ENCODE results near the gene MTSS2.

The MTSS2 gene

GRCh38 chr16:70729292-70729691 is 43.4 kb upstream of the MTSS2 start:
- DNase-seq: no peak
- H3K4me1 ChIP-seq: peaks cover 0 to 23% (median 18%) of the 10 kb centered on the region in 4 donors
- intact Hi-C loops (cut with DNase I; ENCODE audit: low total_unique reads): no loop called here
- no peak for TF ChIP-seq CTCF (IDR thresholded peaks at IDR 0.05)
- H3K36me3 ChIP-seq: peaks cover 4 to 19% (median 5%) of the 10 kb centered on the region in 3 donors
- H3K27ac ChIP-seq: no peak overlapping the region
- H3K4me3 ChIP-seq: no peak overlapping the region
- H3K9me3 ChIP-seq: no peaks in the 10 kb centered on the region
- H3K27me3 ChIP-seq: no peaks in the 10 kb centered on the region

- intact Hi-C loops (cut with DNase I; ENCODE audit: low total_unique reads): no loop called here
- no peak for TF ChIP-seq CTCF (IDR thresholded peaks at IDR 0.05)
- Histone ChIP-seq H3K4me3 (no peak overlapping the region), H3K9me3 (no peaks in the 10 kb centered on the region), H3K36me3 (peaks cover 4 to 19% (median 5%) of the 10 kb centered on the region in 3 donors), H3K27me3 (no peaks in the 10 kb centered on the region), H3K27ac (no peak overlapping the region), H3K4me1 (peaks cover 0 to 23% (median 18%) of the 10 kb centered on the region in 4 donors)
- DNase-seq: no peak
These were observed 42.3 kb upstream of the MTSS2 start for GRCh38 chr16:70728150-70728549.

GRCh38 chr16:70726892-70727361 is 41.1 kb upstream of the MTSS2 start:
- intact Hi-C loops (cut with DNase I; ENCODE audit: low total_unique reads): no loop called here
- Histone ChIP-seq H3K27me3 (no peaks in the 10 kb centered on the region), H3K9me3 (no peaks in the 10 kb centered on the region), H3K4me1 (peaks cover 0 to 23% (median 18%) of the 10 kb centered on the region in 4 donors), H3K27ac (peak overlapping the region; percentile 78 to 86), H3K4me3 (no peak overlapping the region), H3K36me3 (peaks cover 5 to 20% (median 10%) of the 10 kb centered on the region in 3 donors)
- no peak for TF ChIP-seq CTCF (IDR thresholded peaks at IDR 0.05)
- DNase-seq: no peak

GRCh38 chr16:70725912-70726828 is 40.3 kb upstream of the MTSS2 start:
- H3K27ac ChIP-seq: peak overlapping the region; percentile 78 to 86
- no peak for DNase-seq
- H3K4me3 ChIP-seq: no peak overlapping the region
- intact Hi-C loops (cut with DNase I; ENCODE audit: low total_unique reads): no loop called here
- no peaks in the 10 kb centered on the region for H3K27me3 ChIP-seq
- H3K36me3 ChIP-seq: peaks cover 5 to 26% (median 16%) of the 10 kb centered on the region in 3 donors
- H3K4me1 ChIP-seq: peaks cover 0 to 23% (median 18%) of the 10 kb centered on the region in 4 donors
- no peaks in the 10 kb centered on the region for H3K9me3 ChIP-seq
- TF ChIP-seq CTCF (IDR thresholded peaks at IDR 0.05): no peak

GRCh38 chr16:70725024-70725911 is 39.4 kb upstream of the MTSS2 start:
- Histone ChIP-seq H3K36me3 (peaks cover 0 to 29% (median 20%) of the 10 kb centered on the region in 3 donors), H3K27me3 (no peaks in the 10 kb centered on the region), H3K4me3 (no peak overlapping the region), H3K9me3 (no peaks in the 10 kb centered on the region), H3K4me1 (peaks cover 0 to 23% (median 18%) of the 10 kb centered on the region in 4 donors), H3K27ac (peak overlapping the region; percentile 78 to 86)
- peak; percentile 50 to 82 for DNase-seq
- intact Hi-C loops (cut with DNase I; ENCODE audit: low total_unique reads): no loop called here
- TF ChIP-seq CTCF (IDR thresholded peaks at IDR 0.05): no peak
